Endodermal cell (in vitro differentiated cells): Measurements from ENCODE around the gene SIMC1. TPM values are rescaled to one million over a fixed set of nuclear protein-coding genes. Genes with fewer than 3 reads are reported as not detected.

ENCODE experiments used
- DNase-seq: peaks from one replicate; pipeline ENCODE4 v3.0.0-alpha.2; 2017
- H3K27ac ChIP-seq: 2 replicates; pipeline ENCODE4 v1.5.1; 2013; ENCODE audit warnings: mild to moderate bottlenecking, low read depth, low read length, moderate library complexity
- H3K27me3 ChIP-seq: 2 replicates; pipeline ENCODE4 v1.6.1; 2013; ENCODE audit warnings: mild to moderate bottlenecking, low read length, moderate library complexity; ENCODE audit not compliant: insufficient read depth, control insufficient read depth, poor library complexity, severe bottlenecking
- H3K36me3 ChIP-seq: 2 replicates; pipeline ENCODE4 v1.7.0; 2013; ENCODE audit warnings: mild to moderate bottlenecking, low read length, moderate library complexity; ENCODE audit not compliant: control insufficient read depth, insufficient read depth
- H3K4me1 ChIP-seq: one replicate; pipeline ENCODE4 v1.7.0; 2013; ENCODE audit warnings: low read length; ENCODE audit not compliant: control insufficient read depth, insufficient read depth
- H3K4me3 ChIP-seq: 2 replicates; pipeline ENCODE4 v1.5.1; 2013; ENCODE audit warnings: mild to moderate bottlenecking, low read length, moderate library complexity
- H3K9ac ChIP-seq: 2 replicates; pipeline ENCODE4 v1.6.1; 2013; ENCODE audit warnings: mild to moderate bottlenecking, low read length, moderate library complexity; ENCODE audit not compliant: poor library complexity, severe bottlenecking; ENCODE audit errors: extremely low read depth
- H3K9me3 ChIP-seq: 2 replicates; pipeline ENCODE4 v1.6.1; 2013; ENCODE audit warnings: mild to moderate bottlenecking, low read length, moderate library complexity; ENCODE audit not compliant: control insufficient read depth
- H3K27ac Mint-ChIP-seq: 2 replicates; pipeline ENCODE4 v1.8.0; 2020; ENCODE audit warnings: mixed read lengths
- H3K27me3 Mint-ChIP-seq: 2 replicates; pipeline ENCODE4 v1.8.0; 2021; ENCODE audit warnings: mild to moderate bottlenecking, mixed read lengths; ENCODE audit not compliant: insufficient read depth
- H3K36me3 Mint-ChIP-seq: 2 replicates; pipeline ENCODE4 v1.8.0; 2020; ENCODE audit warnings: low read depth, mixed read lengths
- H3K4me1 Mint-ChIP-seq: 2 replicates; pipeline ENCODE4 v1.8.0; 2020; ENCODE audit warnings: mixed read lengths
- H3K4me3 Mint-ChIP-seq: 2 replicates; pipeline ENCODE4 v1.8.0; 2020; ENCODE audit warnings: mild to moderate bottlenecking, moderate library complexity, mixed read lengths
- H3K9me3 Mint-ChIP-seq: 2 replicates; pipeline ENCODE4 v1.8.0; 2020; ENCODE audit warnings: mild to moderate bottlenecking, mixed read lengths
- CTCF ChIP-seq: fragments of 200-600 bp; sonication (generic); conservative IDR thresholded peaks from 2 replicates; pipeline ENCODE4 v1.5.0; 2021; ENCODE audit warnings: antibody characterized with exemption, mild to moderate bottlenecking
- WGBS, 2 experiments: methylation state at CpG; one replicate each; pipeline versions ENCODE4 v1.1.5 to v1.1.7; 2013; ENCODE audit warnings: missing lambda C conversion rate in 2 of 2, mixed read lengths in 1 of 2; ENCODE audit not compliant: insufficient coverage in 1 of 2, insufficient read length in 1 of 2; 5-methylcytosine and 5-hydroxymethylcytosine counted together
- total RNA-seq, 2 donors: library from RNA; stranded (reverse); fragmentation: NEBNext Ultra II Directional in 1 of 2; extraction: Animal tissue kit (Norgen Biotek cat#: 25700) in 1 of 2; gene quantifications; 2 replicates in 1 of 2; 3 replicates in 1 of 2; pipeline ENCODE4 v1.2.1, GENCODE V29; 2021

SIMC1 gene
- total RNA-seq, 2 donors from 2014 or later, result 23.5 to 35.8 TPM

DNA sequence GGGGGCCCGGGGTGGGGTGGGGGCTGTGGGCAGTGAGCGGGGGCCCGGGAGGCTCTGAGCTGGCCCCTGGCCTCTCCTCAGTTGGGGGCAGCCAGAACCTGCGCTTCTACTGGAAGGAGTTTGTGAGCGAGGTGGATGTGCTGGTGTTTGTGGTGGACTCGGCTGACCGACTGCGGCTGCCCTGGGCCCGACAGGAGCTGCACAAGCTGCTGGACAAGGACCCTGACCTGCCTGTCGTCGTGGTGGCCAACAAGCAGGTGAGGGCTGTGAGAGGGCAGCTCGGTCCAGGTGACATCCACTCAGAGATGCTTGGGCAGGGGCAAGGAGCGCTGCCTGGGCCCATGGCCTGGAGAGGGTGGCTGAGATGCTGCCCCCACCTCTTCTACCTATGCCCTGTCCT is 130.5 kb downstream of the SIMC1 start:
- Histone ChIP-seq H3K9me3 (no peaks in the 10 kb centered on the region), H3K36me3 (peaks cover 12% of the 10 kb centered on the region), H3K4me1 (peaks cover 2% of the 10 kb centered on the region), H3K4me3 (no peak overlapping the region), H3K27ac (no peak overlapping the region), H3K9ac (no peak overlapping the region), H3K27me3 (peaks cover 26% of the 10 kb centered on the region)
- Mint-ChIP-seq H3K9me3 (no peaks in the 10 kb centered on the region), H3K27ac (no peak overlapping the region), H3K4me3 (no peak overlapping the region), H3K4me1 (no peaks in the 10 kb centered on the region), H3K36me3 (peaks cover 18% of the 10 kb centered on the region), H3K27me3 (peaks cover 36% of the 10 kb centered on the region)
- DNase-seq, result no peak
- 93 to 97% methylated on average over 3 to 12 of the region's 13 CpGs for WGBS, 2 experiments
- no peak for TF ChIP-seq CTCF

GRCh38 chr5:176369934-176370711 is 131.9 kb downstream of the SIMC1 start:
- Histone ChIP-seq H3K27me3 (peaks cover 12% of the 10 kb centered on the region), H3K4me3 (no peak overlapping the region), H3K4me1 (peaks cover 2% of the 10 kb centered on the region), H3K9me3 (no peaks in the 10 kb centered on the region), H3K27ac (no peak overlapping the region), H3K9ac (no peak overlapping the region), H3K36me3 (peaks cover 12% of the 10 kb centered on the region)
- H3K4me3 Mint-ChIP-seq, result no peak overlapping the region
- 89 to 93% methylated on average over 6 to 8 of the region's 8 CpGs for WGBS, 2 experiments
- no peak overlapping the region for H3K27ac Mint-ChIP-seq
- no peaks in the 10 kb centered on the region for H3K9me3 Mint-ChIP-seq
- no peak for TF ChIP-seq CTCF
- H3K36me3 Mint-ChIP-seq, result peaks cover 18% of the 10 kb centered on the region
- no peaks in the 10 kb centered on the region for H3K4me1 Mint-ChIP-seq
- no peak for DNase-seq
- peaks cover 22% of the 10 kb centered on the region for H3K27me3 Mint-ChIP-seq

GRCh38 chr5:176371621-176372539 is 133.7 kb downstream of the SIMC1 start:
- DNase-seq, result no peak
- Mint-ChIP-seq H3K9me3 (no peaks in the 10 kb centered on the region), H3K4me3 (no peak overlapping the region), H3K27me3 (peaks cover 13% of the 10 kb centered on the region), H3K27ac (no peak overlapping the region), H3K36me3 (peaks cover 18% of the 10 kb centered on the region), H3K4me1 (no peaks in the 10 kb centered on the region)
- Histone ChIP-seq H3K36me3 (peaks cover 12% of the 10 kb centered on the region), H3K4me1 (no peaks in the 10 kb centered on the region), H3K27ac (no peak overlapping the region), H3K27me3 (peaks cover under 1% of the 10 kb centered on the region), H3K9ac (no peak overlapping the region), H3K4me3 (no peak overlapping the region), H3K9me3 (no peaks in the 10 kb centered on the region)
- WGBS, 2 experiments, result 93 to 95% methylated on average over 10 to 13 of the region's 13 CpGs
- no peak for TF ChIP-seq CTCF
